A549 treated with AZD9567 at 1 μM for 4 hours (cell line): ENCODE results near the gene C6orf141. TPM values are rescaled to one million over a fixed set of nuclear protein-coding genes. Genes with fewer than 3 reads are reported as not detected.

Experiments
- total RNA-seq: library from RNA; stranded (reverse); fragments of 200-300 nt; extraction: Qiagen RNA extraction; gene quantifications from 5 replicates; pipeline ENCODE4 v1.2.3, GENCODE V29; 2022; ENCODE audit not compliant: insufficient read depth

C6orf141 gene
- 9.2 to 12.0 TPM (median 10.5 TPM) in 5 replicates for total RNA-seq

GRCh38 chr6:49550492-49551077, at the start of gene C6orf141:
C6orf141 (plus strand) TSS chr6:49550668; CDS start chr6:49550793, 125 bp downstream.

Other genes starting within 250 kb of the C6orf141 start
- gene MMUT, start 87.4 kb upstream of the C6orf141 start, total RNA-seq: 3.4 to 6.5 TPM (median 5.9 TPM) in 5 replicates
- gene CENPQ, start 87.3 kb upstream of the C6orf141 start, total RNA-seq: 5.8 to 8.3 TPM (median 8.2 TPM) in 5 replicates
- not detected in 5 replicates for gene GLYATL3, start 50.7 kb upstream of the C6orf141 start, total RNA-seq
- 0.03 to 0.07 TPM (median 0.05 TPM) in 3 of 5 replicates, not detected in the others for gene RHAG, start 86.2 kb downstream of the C6orf141 start, total RNA-seq
- not detected in 5 replicates for gene CRISP2, start 162.9 kb downstream of the C6orf141 start, total RNA-seq
- gene CRISP3, start 193.7 kb downstream of the C6orf141 start, total RNA-seq: not detected in 5 replicates
- gene PGK2, start 236.6 kb downstream of the C6orf141 start, total RNA-seq: not detected in 5 replicates